ENCODE data around the gene EFCAB14.

- TF ChIP-seq CTCF (IDR thresholded peaks at IDR 0.05; ENCODE audit: insufficient read depth, low read depth, low read length) (no peak), EZH2 (IDR thresholded peaks at IDR 0.05; ENCODE audit: insufficient read depth, low read length) (no peak)
Observed at GRCh38 chr1:46689356-46689755, 29.6 kb downstream of the EFCAB14 start.
